NCI-H748 (cell line): Measurements from ENCODE around the gene OIT3.
"Not testable (repeated sequence)": the region's sequence is repeated elsewhere in the genome, so short reads cannot be mapped to it uniquely, and the experiment has no call there.

ENCODE experiments used
- DNase-seq: peaks from one replicate; lab custom pipeline; 2025; ENCODE audit not compliant: unreplicated experiment; lab: John Stamatoyannopoulos, UW

The OIT3 gene

GRCh38 chr10:72899545-72899944, 6.0 kb downstream of the OIT3 start:
- DNase-seq, result no peak

- DNase-seq, result not testable (repeated sequence)
These were observed 10.5 kb downstream of the OIT3 start for GRCh38 chr10:72903941-72904446.

GRCh38 chr10:72904806-72905205, 11.3 kb downstream of the OIT3 start:
- no peak for DNase-seq

GRCh38 chr10:72906446-72906845, 12.9 kb downstream of the OIT3 start:
- DNase-seq, result no peak

- DNase-seq, result no peak
These were observed 17.2 kb downstream of the OIT3 start for GRCh38 chr10:72910705-72911104.

- DNase-seq, result no peak
These were observed 18.2 kb downstream of the OIT3 start for GRCh38 chr10:72911758-72912157.

- DNase-seq, result no peak
These were observed 19.2 kb downstream of the OIT3 start for GRCh38 chr10:72912736-72913135.

GRCh38 chr10:72913287-72913686, 19.7 kb downstream of the OIT3 start:
- no peak for DNase-seq

GRCh38 chr10:72917201-72917600, 23.7 kb downstream of the OIT3 start:
- not testable (repeated sequence) for DNase-seq

- DNase-seq, result not testable (repeated sequence)
These were observed 24.3 kb downstream of the OIT3 start for GRCh38 chr10:72917803-72918332.

- no peak for DNase-seq
These were observed 24.8 kb downstream of the OIT3 start for GRCh38 chr10:72918352-72918751.

- not testable (repeated sequence) for DNase-seq
These were observed 27.7 kb downstream of the OIT3 start for GRCh38 chr10:72921147-72921683.

GRCh38 chr10:72924351-72924750, 30.8 kb downstream of the OIT3 start:
- no peak for DNase-seq

- no peak for DNase-seq
These were observed 32.5 kb downstream of the OIT3 start for GRCh38 chr10:72925951-72926465.

- no peak for DNase-seq
These were observed 33.9 kb downstream of the OIT3 start for GRCh38 chr10:72927485-72927884.

GRCh38 chr10:72928798-72929197, 35.3 kb downstream of the OIT3 start:
- no peak for DNase-seq

GRCh38 chr10:72930276-72930675, 36.7 kb downstream of the OIT3 start:
- no peak for DNase-seq

- no peak for DNase-seq
These were observed 38.9 kb downstream of the OIT3 start for GRCh38 chr10:72932259-72933015.

- no peak for DNase-seq
These were observed 41.8 kb downstream of the OIT3 start for GRCh38 chr10:72935361-72935760.

- DNase-seq, result no peak
These were observed 50.1 kb downstream of the OIT3 start for GRCh38 chr10:72943498-72944234.

- DNase-seq, result no peak
These were observed 53.4 kb downstream of the OIT3 start for GRCh38 chr10:72946963-72947362.
